ENCODE data around the gene SHPK.

The SHPK gene

GRCh38 chr17:3636154-3636907 is at the start of gene SHPK, which contains the start of gene CTNS:
SHPK (minus strand) TSS chr17:3636250; CDS start chr17:3636219, 31 bp downstream.
CTNS (plus strand) TSS chr17:3636760; CDS start chr17:3640207, 3,447 bp downstream.
- DNase-seq (ENCODE audit: low read depth), result peak; percentile 94

- DNase-seq (ENCODE audit: low read depth), result no peak
These were observed 49.1 kb upstream of the SHPK start for GRCh38 chr17:3685174-3685573.

- peak; percentile 40 for DNase-seq (ENCODE audit: low read depth)
These were observed 47.0 kb upstream of the SHPK start for GRCh38 chr17:3683054-3683511.

- no peak for DNase-seq (ENCODE audit: low read depth)
These were observed 46.0 kb upstream of the SHPK start for GRCh38 chr17:3682033-3682432.

GRCh38 chr17:3681565-3681964 is 45.5 kb upstream of the SHPK start:
- DNase-seq (ENCODE audit: low read depth), result no peak

- no peak for DNase-seq (ENCODE audit: low read depth)
These were observed 45.0 kb upstream of the SHPK start for GRCh38 chr17:3681057-3681456.

GRCh38 chr17:3679531-3680126 is 43.6 kb upstream of the SHPK start:
- DNase-seq (ENCODE audit: low read depth), result no peak

- DNase-seq (ENCODE audit: low read depth), result no peak
These were observed 42.9 kb upstream of the SHPK start for GRCh38 chr17:3678821-3679530.

GRCh38 chr17:3678095-3678820 is 42.2 kb upstream of the SHPK start:
- DNase-seq (ENCODE audit: low read depth), result no peak

GRCh38 chr17:3675886-3676285 is 39.8 kb upstream of the SHPK start:
- no peak for DNase-seq (ENCODE audit: low read depth)

- no peak for DNase-seq (ENCODE audit: low read depth)
These were observed 36.5 kb upstream of the SHPK start for GRCh38 chr17:3672571-3672970.

GRCh38 chr17:3669548-3669947 is 33.5 kb upstream of the SHPK start:
- no peak for DNase-seq (ENCODE audit: low read depth)

- no peak for DNase-seq (ENCODE audit: low read depth)
These were observed 33.0 kb upstream of the SHPK start for GRCh38 chr17:3669085-3669347.

- peak; percentile 100 for DNase-seq (ENCODE audit: low read depth)
These were observed 32.4 kb upstream of the SHPK start, which contains the start of the genes EMC6 and TAX1BP3 for GRCh38 chr17:3668279-3669084. EMC6 (plus strand) TSS chr17:3668812; CDS start chr17:3669147, 335 bp downstream. TAX1BP3 (minus strand) TSS chr17:3668578; CDS start chr17:3668526, 52 bp downstream.

GRCh38 chr17:3667366-3668278 is 31.6 kb upstream of the SHPK start:
- DNase-seq (ENCODE audit: low read depth), result no peak

- no peak for DNase-seq (ENCODE audit: low read depth)
These were observed 30.5 kb upstream of the SHPK start for GRCh38 chr17:3666516-3666915.

- no peak for DNase-seq (ENCODE audit: low read depth)
These were observed 29.8 kb upstream of the SHPK start for GRCh38 chr17:3665834-3666233.

GRCh38 chr17:3663102-3664011 is 27.3 kb upstream of the SHPK start:
- no peak for DNase-seq (ENCODE audit: low read depth)

GRCh38 chr17:3660311-3660891 is 24.4 kb upstream of the SHPK start:
- no peak for DNase-seq (ENCODE audit: low read depth)

Measured in activated T-cell treated with anti-CD3 and anti-CD28 coated beads for 48 hours (primary cell).